ENCODE measurements around the gene RSL24D1.

RSL24D1 gene

GRCh38 chr15:55197719-55198118 is 978 bp upstream of the RSL24D1 start:
- no peak for TF ChIP-seq SIN3A (IDR thresholded peaks at IDR 0.05; ENCODE audit: borderline replicate concordance, insufficient read depth, low read length)
- TF ChIP-seq REST (IDR thresholded peaks at IDR 0.05; ENCODE audit: insufficient read depth in 1 of 2, low read depth in 2 of 2, low read length in 2 of 2), result no peak
- no peak for TF ChIP-seq TAF1 (IDR thresholded peaks at IDR 0.05; ENCODE audit: borderline replicate concordance, insufficient read depth, low read length)
- no peak for TF ChIP-seq FOXP2 (optimal IDR thresholded peaks at IDR 0.05; ENCODE audit: borderline replicate concordance, extremely low read depth, extremely low read length, insufficient read depth)
- no peak for TF ChIP-seq POLR2AphosphoS5 (IDR thresholded peaks at IDR 0.05; ENCODE audit: low read depth, low read length)

GRCh38 chr15:55197362-55197705 is 593 bp upstream of the RSL24D1 start:
- TF ChIP-seq TAF1 (IDR thresholded peaks at IDR 0.05; ENCODE audit: borderline replicate concordance, insufficient read depth, low read length) (no peak), FOXP2 (optimal IDR thresholded peaks at IDR 0.05; ENCODE audit: borderline replicate concordance, extremely low read depth, extremely low read length, insufficient read depth) (no peak), POLR2AphosphoS5 (IDR thresholded peaks at IDR 0.05; ENCODE audit: low read depth, low read length) (no peak), SIN3A (IDR thresholded peaks at IDR 0.05; ENCODE audit: borderline replicate concordance, insufficient read depth, low read length) (no peak), REST (IDR thresholded peaks at IDR 0.05; ENCODE audit: insufficient read depth in 1 of 2, low read depth in 2 of 2, low read length in 2 of 2) (no peak)

- TF ChIP-seq FOXP2 (optimal IDR thresholded peaks at IDR 0.05; ENCODE audit: borderline replicate concordance, extremely low read depth, extremely low read length, insufficient read depth) (no peak), SIN3A (IDR thresholded peaks at IDR 0.05; ENCODE audit: borderline replicate concordance, insufficient read depth, low read length) (no peak), TAF1 (IDR thresholded peaks at IDR 0.05; ENCODE audit: borderline replicate concordance, insufficient read depth, low read length) (no peak), POLR2AphosphoS5 (IDR thresholded peaks at IDR 0.05; ENCODE audit: low read depth, low read length) (no peak), REST (IDR thresholded peaks at IDR 0.05; ENCODE audit: insufficient read depth in 1 of 2, low read depth in 2 of 2, low read length in 2 of 2) (no peak)
Observed at GRCh38 chr15:55195996-55196395, 745 bp downstream of the RSL24D1 start.

- TF ChIP-seq SIN3A (IDR thresholded peaks at IDR 0.05; ENCODE audit: borderline replicate concordance, insufficient read depth, low read length) (no peak), POLR2AphosphoS5 (IDR thresholded peaks at IDR 0.05; ENCODE audit: low read depth, low read length) (no peak), TAF1 (IDR thresholded peaks at IDR 0.05; ENCODE audit: borderline replicate concordance, insufficient read depth, low read length) (no peak), FOXP2 (optimal IDR thresholded peaks at IDR 0.05; ENCODE audit: borderline replicate concordance, extremely low read depth, extremely low read length, insufficient read depth) (no peak), REST (IDR thresholded peaks at IDR 0.05; ENCODE audit: insufficient read depth in 1 of 2, low read depth in 2 of 2, low read length in 2 of 2) (no peak)
Observed at GRCh38 chr15:55194256-55194655, 2.5 kb downstream of the RSL24D1 start.

- TF ChIP-seq SIN3A (IDR thresholded peaks at IDR 0.05; ENCODE audit: borderline replicate concordance, insufficient read depth, low read length) (no peak), REST (IDR thresholded peaks at IDR 0.05; ENCODE audit: insufficient read depth in 1 of 2, low read depth in 2 of 2, low read length in 2 of 2) (no peak), FOXP2 (optimal IDR thresholded peaks at IDR 0.05; ENCODE audit: borderline replicate concordance, extremely low read depth, extremely low read length, insufficient read depth) (no peak), TAF1 (IDR thresholded peaks at IDR 0.05; ENCODE audit: borderline replicate concordance, insufficient read depth, low read length) (no peak), POLR2AphosphoS5 (IDR thresholded peaks at IDR 0.05; ENCODE audit: low read depth, low read length) (no peak)
Observed at GRCh38 chr15:55186331-55186730, 10.4 kb downstream of the RSL24D1 start.

Data from PFSK-1 (cell line).